Keratinocyte (primary cell): ENCODE data around the gene ZBTB45. TPM values are rescaled to one million over a fixed set of nuclear protein-coding genes. Genes with fewer than 3 reads are reported as not detected.

ENCODE experiments used
- DNase-seq: peaks from one replicate; pipeline ENCODE4 v3.0.0-alpha.2; 2011; ENCODE audit warnings: low read depth, missing footprints, low spot score
- FAIRE-seq: peaks from 2 replicates; lab custom pipeline; 2011; peaks lifted over from hg19 to GRCh38; lab: Jason Lieb, UNC
- H2AFZ ChIP-seq: 2 replicates; pipeline ENCODE4 v1.6.0; 2012; ENCODE audit warnings: low read length, control low read depth, inconsistent platforms; ENCODE audit not compliant: control insufficient read depth
- H3K27ac ChIP-seq: 2 replicates; pipeline ENCODE4 v1.5.1; 2011; ENCODE audit warnings: low read length; ENCODE audit not compliant: control insufficient read depth, insufficient read depth
- H3K27me3 ChIP-seq: 3 replicates; pipeline ENCODE4 v1.6.0; 2011; ENCODE audit warnings: low read length; ENCODE audit not compliant: control insufficient read depth, insufficient read depth; ENCODE audit errors: extremely low read depth
- H3K36me3 ChIP-seq, 2 experiments: 2 replicates in 1 of 2; 3 replicates in 1 of 2; pipeline ENCODE4 v1.5.1; 2011; ENCODE audit warnings: low read length in 2 of 2, mild to moderate bottlenecking in 1 of 2; ENCODE audit not compliant: control insufficient read depth in 2 of 2, insufficient read depth in 2 of 2; ENCODE audit errors: extremely low read depth in 1 of 2
- H3K4me1 ChIP-seq: 3 replicates; pipeline ENCODE4 v1.5.1; 2011; ENCODE audit warnings: low read length; ENCODE audit not compliant: control insufficient read depth, insufficient read depth; ENCODE audit errors: extremely low read depth
- H3K4me2 ChIP-seq: 3 replicates; pipeline ENCODE4 v1.6.0; 2011; ENCODE audit warnings: low read depth, low read length; ENCODE audit not compliant: control insufficient read depth, insufficient read depth; ENCODE audit errors: extremely low read depth
- H3K4me3 ChIP-seq, 3 experiments: fragments of 200-600 bp in 1 of 3; sonication (generic) in 1 of 3; 2 replicates in 2 of 3; 3 replicates in 1 of 3; pipeline ENCODE4 v1.5.1; 2011 to 2016; ENCODE audit warnings: low read length in 3 of 3, mild to moderate bottlenecking in 3 of 3, control low read depth in 2 of 3, inconsistent platforms in 1 of 3, low read depth in 1 of 3, mixed read lengths in 1 of 3, mixed run types in 1 of 3, moderate library complexity in 1 of 3; ENCODE audit not compliant: control insufficient read depth in 2 of 3, insufficient read depth in 2 of 3; ENCODE audit errors: extremely low read depth in 1 of 3
- H3K79me2 ChIP-seq: 2 replicates; pipeline ENCODE4 v1.6.0; 2012; ENCODE audit warnings: low read length; ENCODE audit not compliant: control insufficient read depth, insufficient read depth
- H3K9ac ChIP-seq: 3 replicates; pipeline ENCODE4 v1.6.0; 2011; ENCODE audit warnings: low read length; ENCODE audit not compliant: control insufficient read depth, insufficient read depth; ENCODE audit errors: extremely low read depth
- H3K9me1 ChIP-seq: 3 replicates; pipeline ENCODE4 v1.6.0; 2011; ENCODE audit warnings: low read length; ENCODE audit not compliant: control insufficient read depth, insufficient read depth; ENCODE audit errors: extremely low read depth
- H3K9me3 ChIP-seq: 2 replicates; pipeline ENCODE4 v1.5.1; 2012; ENCODE audit warnings: low read depth, low read length; ENCODE audit not compliant: control insufficient read depth
- H4K20me1 ChIP-seq: 3 replicates; pipeline ENCODE4 v1.6.0; 2011; ENCODE audit warnings: low read length; ENCODE audit not compliant: control insufficient read depth, insufficient read depth; ENCODE audit errors: extremely low read depth
- EZH2 ChIP-seq: IDR thresholded peaks from one replicate; pipeline ENCODE4 v1.6.1; 2012; ENCODE audit warnings: inconsistent platforms, mild to moderate bottlenecking, low read length, moderate library complexity
- dilution Hi-C: fragments of 300-500 bp; cut with MboI; formaldehyde crosslinking; loops from one replicate; pipeline ENCODE4 v1.7.0; 2020; ENCODE audit warnings: low sequenced_read_pairs; ENCODE audit not compliant: extremely low pct_ligation_motif_present
- polyA minus RNA-seq, 3 experiments: library from RNA; depleted of rRNA, polyadenylated mRNA; stranded (reverse); fragments of >200 nt; gene quantifications; 1 replicate in 1 of 3; 2 replicates in 1 of 3; 3 replicates in 1 of 3; pipeline ENCODE4 v1.2.3, GENCODE V29; 2011
- polyA plus RNA-seq, 5 experiments: library from polyadenylated mRNA; depleted of rRNA in 3 of 5; stranded (reverse) in 3 of 5; stranded (forward) in 1 of 5; unstranded in 1 of 5; fragments of >200 nt; gene quantifications; 1 replicate in 1 of 5; 2 replicates in 3 of 5; 3 replicates in 1 of 5; pipeline versions ENCODE4 v1.2.1 to v1.2.3, GENCODE V29; 2011 to 2012; ENCODE audit warnings: missing spikeins in 2 of 5, low read depth in 1 of 5, low replicate concordance in 1 of 5
- TF ChIP-seq, protein P1 (sequence below), 3 experiments: IDR thresholded peaks in 1 of 3; conservative IDR thresholded peaks in 1 of 3; optimal IDR thresholded peaks in 1 of 3; 2 replicates in 2 of 3; 3 replicates in 1 of 3; pipeline versions ENCODE3 to v1.5.1; 2011; ENCODE audit warnings: low read length in 3 of 3, mild to moderate bottlenecking in 3 of 3, moderate library complexity in 2 of 3, control low read depth in 1 of 3, inconsistent platforms in 1 of 3; ENCODE audit not compliant: insufficient read depth in 2 of 3; ENCODE audit errors: extremely low read depth in 1 of 3

The ZBTB45 gene
- polyA plus RNA-seq = 3.1 to 8.2 TPM (median 4.6 TPM) in 3 replicates
- polyA plus RNA-seq (2011; ENCODE audit: low read depth) = 2.3 TPM
- 2.9 and 8.6 TPM in 2 replicates for polyA plus RNA-seq (2011; cell fraction: cytosol; rRNA removed)
- polyA plus RNA-seq (2011; cell fraction: nucleus; rRNA removed) = 8.5 and 12.5 TPM in 2 replicates
- 7.5 and 14.9 TPM in 2 replicates for polyA plus RNA-seq (2012; ENCODE audit: low replicate concordance)
- 2.6 to 12.6 TPM (median 3.4 TPM) in 3 replicates for polyA minus RNA-seq
- polyA minus RNA-seq (2011; cell fraction: cytosol; rRNA and poly(A)+ RNA removed) = 15.7 TPM
- polyA minus RNA-seq (2011; cell fraction: nucleus; rRNA and poly(A)+ RNA removed) = 9.2 and 10.1 TPM in 2 replicates

DNA sequence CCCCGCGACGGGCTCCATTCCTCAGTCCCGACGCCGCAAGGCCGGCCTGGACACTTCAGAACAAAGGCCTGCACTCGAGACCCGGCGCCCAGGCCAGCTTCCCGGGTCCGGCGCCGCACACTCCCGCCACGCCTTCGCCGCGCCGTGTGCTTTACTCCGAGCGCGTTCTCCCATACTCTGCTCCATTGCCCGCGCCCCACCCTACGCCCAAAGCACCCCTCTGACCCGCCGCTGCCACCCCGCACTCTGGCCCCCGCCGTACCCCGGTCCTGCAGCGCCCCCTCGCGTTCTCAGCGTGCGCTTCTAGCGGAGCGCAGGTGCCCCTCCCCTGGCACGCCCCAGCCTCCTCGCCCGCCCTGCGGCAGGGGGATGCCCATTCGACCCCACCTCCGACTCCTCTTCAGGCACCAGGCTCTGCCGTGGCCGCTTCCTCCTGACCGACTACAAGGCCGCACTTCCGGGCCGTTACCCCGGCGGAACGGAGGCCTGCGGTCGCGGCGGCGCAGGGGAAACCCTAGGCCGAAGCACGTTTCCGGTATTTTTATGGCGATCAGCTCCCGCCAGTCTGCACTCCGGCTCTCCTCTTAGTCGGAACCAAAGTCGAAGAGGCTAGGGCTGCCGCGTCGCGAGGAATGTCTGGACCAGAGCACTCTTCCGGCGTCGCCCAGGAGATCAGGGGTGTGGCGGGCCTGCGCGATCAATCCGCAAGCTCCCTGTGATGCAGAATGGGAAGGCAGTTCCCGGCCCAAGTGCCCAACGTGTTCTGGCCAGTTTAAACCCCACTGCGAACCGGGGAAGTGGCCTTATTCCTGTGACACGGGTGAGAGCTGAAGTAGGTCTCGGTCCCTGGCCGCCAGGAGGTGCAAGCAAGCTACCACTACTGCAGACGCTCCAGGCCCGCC is at the start of gene ZBTB45:
ZBTB45 (minus strand) TSS at position 456 of the 902 bp plus-strand sequence. CDS start 2,137 bp downstream, outside the sequence.
- Histone ChIP-seq H3K4me3 (peak within 1 kb of the TSS; percentile 74 to 87 (median 85)), H3K9me3 (no peaks in the 10 kb centered on the region), H3K36me3 (peaks cover 5 to 12% of the 10 kb centered on the region in 2 experiments), H3K9me1 (no peaks in the 10 kb centered on the region), H3K79me2 (peaks cover 43% of the 10 kb centered on the region), H4K20me1 (no peaks in the 10 kb centered on the region), H3K4me2 (peak within 1 kb of the TSS; percentile 94), H2AFZ (peak within 1 kb of the TSS; percentile 93), H3K27ac (peak within 1 kb of the TSS; percentile 85), H3K27me3 (no peaks in the 10 kb centered on the region), H3K9ac (peak within 1 kb of the TSS; percentile 91), H3K4me1 (peaks cover 16% of the 10 kb centered on the region)
- TF ChIP-seq, protein P1, sequence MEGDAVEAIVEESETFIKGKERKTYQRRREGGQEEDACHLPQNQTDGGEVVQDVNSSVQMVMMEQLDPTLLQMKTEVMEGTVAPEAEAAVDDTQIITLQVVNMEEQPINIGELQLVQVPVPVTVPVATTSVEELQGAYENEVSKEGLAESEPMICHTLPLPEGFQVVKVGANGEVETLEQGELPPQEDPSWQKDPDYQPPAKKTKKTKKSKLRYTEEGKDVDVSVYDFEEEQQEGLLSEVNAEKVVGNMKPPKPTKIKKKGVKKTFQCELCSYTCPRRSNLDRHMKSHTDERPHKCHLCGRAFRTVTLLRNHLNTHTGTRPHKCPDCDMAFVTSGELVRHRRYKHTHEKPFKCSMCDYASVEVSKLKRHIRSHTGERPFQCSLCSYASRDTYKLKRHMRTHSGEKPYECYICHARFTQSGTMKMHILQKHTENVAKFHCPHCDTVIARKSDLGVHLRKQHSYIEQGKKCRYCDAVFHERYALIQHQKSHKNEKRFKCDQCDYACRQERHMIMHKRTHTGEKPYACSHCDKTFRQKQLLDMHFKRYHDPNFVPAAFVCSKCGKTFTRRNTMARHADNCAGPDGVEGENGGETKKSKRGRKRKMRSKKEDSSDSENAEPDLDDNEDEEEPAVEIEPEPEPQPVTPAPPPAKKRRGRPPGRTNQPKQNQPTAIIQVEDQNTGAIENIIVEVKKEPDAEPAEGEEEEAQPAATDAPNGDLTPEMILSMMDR (optimal IDR thresholded peaks at IDR 0.05 in 1 of 3, IDR thresholded peaks at IDR 0.05 in 1 of 3, conservative IDR thresholded peaks at IDR 0.05 in 1 of 3; ENCODE audit: extremely low read depth in 1 of 3, insufficient read depth in 2 of 3, low read length in 3 of 3) = peak; percentile 66 to 92 (median 86)
- no peak for TF ChIP-seq EZH2
- dilution Hi-C loops = no loop called here
- FAIRE-seq = peak; percentile 41
- peak; percentile 83 for DNase-seq

DNA sequence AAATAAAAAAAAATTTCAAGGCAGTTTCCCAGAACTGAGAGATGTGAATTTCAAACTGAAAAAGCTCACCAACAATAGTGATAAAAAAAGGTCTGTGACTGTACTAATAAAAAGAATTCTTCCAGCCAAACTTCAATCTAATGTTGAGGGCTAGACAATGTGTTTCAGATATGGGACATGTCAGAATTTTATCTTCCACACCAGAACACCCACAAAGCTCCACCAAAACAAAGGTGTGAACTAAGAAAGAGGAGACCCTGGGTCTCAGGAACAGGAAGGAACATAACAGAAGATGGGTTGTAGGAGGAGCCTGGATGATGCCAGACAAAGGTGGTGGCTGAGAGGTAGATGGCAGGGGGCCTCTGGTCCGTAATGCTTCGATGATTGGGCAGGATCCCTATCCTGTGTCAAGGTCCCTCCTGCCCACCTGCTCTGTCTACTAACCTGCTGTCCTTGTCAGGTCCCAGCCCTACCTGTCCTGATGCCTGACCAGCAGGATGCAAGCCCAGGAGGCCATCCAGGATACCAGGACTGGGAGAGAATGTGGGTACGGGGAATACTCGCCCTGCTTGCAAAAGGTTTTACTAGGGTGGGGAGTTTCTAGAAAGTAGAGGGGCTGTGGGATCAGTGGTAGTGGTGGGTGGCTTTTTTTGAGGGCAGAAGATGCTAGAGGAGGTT is 49.0 kb upstream of the ZBTB45 start:
- Histone ChIP-seq H3K9me1 (no peaks in the 10 kb centered on the region), H3K27ac (no peak overlapping the region), H3K4me3 (no peak overlapping the region), H4K20me1 (no peaks in the 10 kb centered on the region), H3K27me3 (no peaks in the 10 kb centered on the region), H3K79me2 (peaks cover 2% of the 10 kb centered on the region), H3K36me3 (peaks cover 13 to 24% of the 10 kb centered on the region in 2 experiments), H3K9me3 (no peaks in the 10 kb centered on the region), H3K4me2 (no peak overlapping the region), H3K9ac (no peak overlapping the region), H3K4me1 (peaks cover under 1% of the 10 kb centered on the region), H2AFZ (no peak overlapping the region)
- FAIRE-seq (no peak), DNase-seq (no peak)
- TF ChIP-seq, protein P1 (optimal IDR thresholded peaks at IDR 0.05 in 1 of 3, IDR thresholded peaks at IDR 0.05 in 1 of 3, conservative IDR thresholded peaks at IDR 0.05 in 1 of 3; ENCODE audit: extremely low read depth in 1 of 3, insufficient read depth in 2 of 3, low read length in 3 of 3) = no peak
- TF ChIP-seq EZH2 = no peak
- dilution Hi-C loops = no loop called here
